WTC11 (cell line): Measurements from ENCODE around the gene ZIC5.

Experiments
- CREB1 ChIP-seq: sonication (generic); formaldehyde crosslinking; IDR thresholded peaks from 2 replicates; pipeline ENCODE4 v1.8.0; 2023; ENCODE audit warnings: mild to moderate bottlenecking, missing genetic modification reagents
- CTCF ChIP-seq: fragments of 200-600 bp; IDR thresholded peaks from 2 replicates; pipeline ENCODE4 v1.8.0; 2022; ENCODE audit warnings: antibody characterized with exemption
- ESRRA ChIP-seq: sonication (generic); formaldehyde crosslinking; IDR thresholded peaks from 2 replicates; pipeline ENCODE4 v1.8.1; 2022; ENCODE audit warnings: mild to moderate bottlenecking, missing genetic modification reagents, borderline replicate concordance
- FOXJ3 ChIP-seq: sonication (generic); formaldehyde crosslinking; IDR thresholded peaks from 2 replicates; pipeline ENCODE4 v1.9.0; 2021; ENCODE audit warnings: missing genetic modification reagents, mild to moderate bottlenecking, borderline replicate concordance
- FOXP4 ChIP-seq: sonication (generic); formaldehyde crosslinking; IDR thresholded peaks from 2 replicates; pipeline ENCODE4 v1.8.0; 2022; ENCODE audit warnings: mild to moderate bottlenecking, missing genetic modification reagents
- MYBL2 ChIP-seq: sonication (generic); formaldehyde crosslinking; IDR thresholded peaks from 2 replicates; pipeline ENCODE4 v1.8.1; 2023; ENCODE audit warnings: mild to moderate bottlenecking, moderate library complexity, missing genetic modification reagents
- NFE2L1 ChIP-seq: sonication (generic); formaldehyde crosslinking; IDR thresholded peaks from 2 replicates; pipeline ENCODE4 v1.8.1; 2023; ENCODE audit warnings: missing genetic modification reagents
- NFYB ChIP-seq: sonication (generic); formaldehyde crosslinking; conservative IDR thresholded peaks from 2 replicates; pipeline ENCODE4 v1.8.0; 2022; ENCODE audit warnings: low read depth, missing genetic modification reagents
- USF2 ChIP-seq: sonication (generic); formaldehyde crosslinking; IDR thresholded peaks from 2 replicates; pipeline ENCODE4 v1.8.1; 2023; ENCODE audit warnings: mild to moderate bottlenecking, missing genetic modification reagents, moderate library complexity
- ZNF512 ChIP-seq: sonication (generic); formaldehyde crosslinking; IDR thresholded peaks from 2 replicates; pipeline ENCODE4 v1.8.1; 2022; ENCODE audit warnings: missing genetic modification reagents, borderline replicate concordance
- TF ChIP-seq, protein P1 (sequence below): sonication (generic); formaldehyde crosslinking; IDR thresholded peaks from 2 replicates; pipeline ENCODE4 v1.8.0; 2022; ENCODE audit warnings: mild to moderate bottlenecking, missing genetic modification reagents

GRCh38 chr13:99967498-99967868, 4.1 kb downstream of the ZIC5 start:
- no peak for TF ChIP-seq ZNF512 (CRISPR knock-in tag)
- TF ChIP-seq CTCF: no peak
- TF ChIP-seq CREB1 (CRISPR knock-in tag): no peak
- TF ChIP-seq FOXP4 (CRISPR knock-in tag): no peak
- no peak for TF ChIP-seq FOXJ3 (CRISPR knock-in tag)
- no peak for TF ChIP-seq MYBL2
- no peak for TF ChIP-seq NFE2L1
- TF ChIP-seq, protein P1, sequence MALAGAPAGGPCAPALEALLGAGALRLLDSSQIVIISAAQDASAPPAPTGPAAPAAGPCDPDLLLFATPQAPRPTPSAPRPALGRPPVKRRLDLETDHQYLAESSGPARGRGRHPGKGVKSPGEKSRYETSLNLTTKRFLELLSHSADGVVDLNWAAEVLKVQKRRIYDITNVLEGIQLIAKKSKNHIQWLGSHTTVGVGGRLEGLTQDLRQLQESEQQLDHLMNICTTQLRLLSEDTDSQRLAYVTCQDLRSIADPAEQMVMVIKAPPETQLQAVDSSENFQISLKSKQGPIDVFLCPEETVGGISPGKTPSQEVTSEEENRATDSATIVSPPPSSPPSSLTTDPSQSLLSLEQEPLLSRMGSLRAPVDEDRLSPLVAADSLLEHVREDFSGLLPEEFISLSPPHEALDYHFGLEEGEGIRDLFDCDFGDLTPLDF (CRISPR knock-in tag): no peak
- no peak for TF ChIP-seq ESRRA (CRISPR knock-in tag)
- TF ChIP-seq NFYB (CRISPR knock-in tag): no peak
- TF ChIP-seq USF2 (CRISPR knock-in tag): no peak
